Spleen (tissue), 11 donors: Measurements from ENCODE around the gene CUBN. TPM values are rescaled to one million over a fixed set of nuclear protein-coding genes. Genes with fewer than 3 reads are reported as not detected.
A peak's percentile ranks its signal among the peaks of the same experiment; 100 is the strongest.

Experiments used
- DNase-seq: peaks from one replicate; pipeline ENCODE4 v3.0.0-alpha.2; 2020
- H3K27ac ChIP-seq, 8 donors: fragments of 200-600 bp; sonication (generic) in 7 of 8; 1 replicate in 4 of 8; 2 replicates in 4 of 8; pipeline versions ENCODE4 v1.5.0 to v1.8.0; 2016 to 2021; ENCODE audit warnings: inconsistent platforms in 4 of 8, mild to moderate bottlenecking in 4 of 8, moderate library complexity in 1 of 8
- H3K27me3 ChIP-seq, 7 donors: fragments of 200-600 bp; sonication (generic) in 6 of 7; replicated peaks in 1 of 7; 1 replicate in 4 of 7; 2 replicates in 3 of 7; pipeline versions ENCODE4 v1.5.0 to v1.8.0; 2016 to 2021; ENCODE audit warnings: inconsistent platforms in 3 of 7, mild to moderate bottlenecking in 1 of 7
- H3K36me3 ChIP-seq, 6 donors: fragments of 200-600 bp; sonication (generic) in 5 of 6; 1 replicate in 4 of 6; 2 replicates in 2 of 6; pipeline versions ENCODE4 v1.5.0 to v1.8.0; 2016 to 2021; ENCODE audit warnings: inconsistent platforms in 2 of 6
- H3K4me1 ChIP-seq, 6 donors: fragments of 200-600 bp; sonication (generic) in 5 of 6; 1 replicate in 3 of 6; 2 replicates in 3 of 6; pipeline versions ENCODE4 v1.5.0 to v1.8.0; 2016 to 2021; ENCODE audit warnings: inconsistent platforms in 3 of 6
- H3K4me3 ChIP-seq, 8 donors: fragments of 200-600 bp; sonication (generic) in 7 of 8; 1 replicate in 4 of 8; 2 replicates in 4 of 8; pipeline versions ENCODE4 v1.5.0 to v1.8.0; 2016 to 2021; ENCODE audit warnings: inconsistent platforms in 4 of 8, mild to moderate bottlenecking in 4 of 8, moderate library complexity in 2 of 8
- H3K9me3 ChIP-seq, 8 donors: fragments of 200-600 bp; sonication (generic) in 7 of 8; 1 replicate in 4 of 8; 2 replicates in 4 of 8; pipeline versions ENCODE4 v1.5.0 to v1.8.0; 2016 to 2021; ENCODE audit warnings: inconsistent platforms in 4 of 8
- CTCF ChIP-seq, 11 experiments: fragments of 200-600 bp in 7 of 11; fragments of 450-650 bp in 4 of 11; sonication (generic) in 4 of 11; IDR thresholded peaks in 8 of 11; conservative IDR thresholded peaks in 3 of 11; 1 replicate in 7 of 11; 2 replicates in 4 of 11; pipeline versions ENCODE4 v1.4.0 to v1.8.0; 2016 to 2021; ENCODE audit warnings: antibody characterized with exemption in 11 of 11, inconsistent platforms in 4 of 11, mild to moderate bottlenecking in 1 of 11
- POLR2A ChIP-seq, 3 donors: fragments of 450-650 bp; IDR thresholded peaks; one replicate each; pipeline ENCODE4 v1.5.1; 2017; ENCODE audit warnings: antibody characterized with exemption in 3 of 3, mild to moderate bottlenecking in 1 of 3
- POLR2AphosphoS5 ChIP-seq, 3 donors: sonication (generic); formaldehyde crosslinking; IDR thresholded peaks; one replicate each; pipeline ENCODE4 v1.5.1; 2017; ENCODE audit warnings: antibody characterized with exemption in 3 of 3
- WGBS, 5 donors: extraction: QIAGEN DNeasy Blood & Tissue Kit in 3 of 5; methylation state at CpG; one replicate each; pipeline versions ENCODE4 v1.1.5 to v1.1.7; 2013 to 2018; 5-methylcytosine and 5-hydroxymethylcytosine counted together
- intact Hi-C: fragments of 100-400 bp; cut with DNase I; formaldehyde crosslinking; loops from one replicate; pipeline ENCODE4 v1.15.0; 2023; ENCODE audit warnings: low total_unique reads
- polyA plus RNA-seq, 3 donors: library from polyadenylated mRNA; stranded (reverse); fragments of 200-250 nt; gene quantifications; one replicate each; pipeline ENCODE4 v1.2.1, GENCODE V29; 2013
- total RNA-seq, 7 donors: library from RNA; depleted of rRNA in 3 of 7; stranded (reverse); fragments of >200 nt in 3 of 7; fragmentation: NEBNext Ultra II Directional in 4 of 7; extraction: Animal tissue kit (Norgen Biotek cat#: 25700) in 4 of 7; gene quantifications; one replicate each; pipeline versions ENCODE4 v1.1.0 to v1.2.1, GENCODE V29; 2016 to 2021
- donor health status: healthy with polysubstance abuse.
- donor health status: DM: no; HTN: no; CAD: no; lungs with moderate emphysema.
- donor health status: DM: no; HTN: no; CAD: no.
- donor health status: Bipolar disorder and iron deficiency.
- donor health status: healthy.
- donor health status: DM: no; HTN: no; CAD: no.
- donor health status: DM: yes; HTN: yes; CAD: no.

The CUBN gene
- total and polyA plus RNA-seq, 10 donors, result 0.24 to 12.1 (median 5.4) TPM

- peak within 1 kb of the TSS; percentile 82 to 96 (median 92) for H3K27ac ChIP-seq
- no peaks in the 10 kb centered on the region for H3K27me3 ChIP-seq
- TF ChIP-seq POLR2A (IDR thresholded peaks at IDR 0.05) (peak in 2 of 3 donors; percentile 50 to 83), CTCF (IDR thresholded peaks at IDR 0.05 in 8 of 11, conservative IDR thresholded peaks at IDR 0.05 in 3 of 11) (peak in 3 of 11 experiments; percentile 29 to 49 (median 47)), POLR2AphosphoS5 (IDR thresholded peaks at IDR 0.05) (peak; percentile 91 to 92 (median 91))
- peak; percentile 100 for DNase-seq
- peaks cover 9 to 60% (median 48%) of the 10 kb centered on the region in 6 donors for H3K4me1 ChIP-seq
- H3K9me3 ChIP-seq, result peaks cover 0 to 13% (median 10%) of the 10 kb centered on the region in 8 donors
- 0 to 1% (median 0%) methylated on average over 26 to 65 of the region's 65 CpGs for WGBS, 5 donors
- peaks cover 0 to 16% (median 0%) of the 10 kb centered on the region in 6 donors for H3K36me3 ChIP-seq
- peak within 1 kb of the TSS; percentile 64 to 91 (median 74) for H3K4me3 ChIP-seq
- intact Hi-C loops, result loop anchor here (10.0 kb wide), 1 partner anchor 383 kb away; the partner anchor contains the start of gene PTER
These were observed 312.2 kb downstream of the CUBN start, which contains the start of gene RSU1 for GRCh38 chr10:16817125-16818019. Gene RSU1, minus strand, starts transcription at chr10:16817424. Its CDS starts 343 bp downstream, at chr10:16817081.

GRCh38 chr10:16816830-16817124 is 312.8 kb downstream of the CUBN start:
- Histone ChIP-seq H3K9me3 (peaks cover 0 to 7% (median 4%) of the 10 kb centered on the region in 8 donors), H3K4me3 (peak overlapping the region; percentile 64 to 91 (median 74)), H3K27me3 (no peaks in the 10 kb centered on the region), H3K27ac (peak overlapping the region; percentile 57 to 93 (median 92)), H3K4me1 (peaks cover 9 to 66% (median 50%) of the 10 kb centered on the region in 6 donors), H3K36me3 (peaks cover 0 to 16% (median 0%) of the 10 kb centered on the region in 6 donors)
- intact Hi-C loops, result loop anchor here (10.0 kb wide), 1 partner anchor 382 kb away; the partner anchor contains the start of gene PTER
- 7 to 12% (median 8%) methylated on average over 9 to 12 of the region's 12 CpGs for WGBS, 5 donors
- DNase-seq, result no peak
- TF ChIP-seq CTCF (IDR thresholded peaks at IDR 0.05 in 8 of 11, conservative IDR thresholded peaks at IDR 0.05 in 3 of 11) (no peak), POLR2A (IDR thresholded peaks at IDR 0.05) (no peak), POLR2AphosphoS5 (IDR thresholded peaks at IDR 0.05) (no peak)

GRCh38 chr10:16816171-16816570 is 313.4 kb downstream of the CUBN start:
- H3K36me3 ChIP-seq, result peaks cover 0 to 21% (median 0%) of the 10 kb centered on the region in 6 donors
- DNase-seq, result no peak
- intact Hi-C loops, result loop anchor here (10.0 kb wide), 1 partner anchor 381 kb away; the partner anchor contains the start of gene PTER
- 72 to 81% (median 73%) methylated on average over 4 of the region's 4 CpGs for whole genome bisulfite sequencing, 5 donors
- peak overlapping the region; percentile 64 to 91 (median 74) for H3K4me3 ChIP-seq
- peaks cover 9 to 71% (median 52%) of the 10 kb centered on the region in 6 donors for H3K4me1 ChIP-seq
- TF ChIP-seq POLR2A (IDR thresholded peaks at IDR 0.05), result no peak
- TF ChIP-seq POLR2AphosphoS5 (IDR thresholded peaks at IDR 0.05), result no peak
- TF ChIP-seq CTCF (IDR thresholded peaks at IDR 0.05 in 8 of 11, conservative IDR thresholded peaks at IDR 0.05 in 3 of 11), result no peak
- H3K27ac ChIP-seq, result peak overlapping the region in 1 of 8 donors; percentile 93
- H3K27me3 ChIP-seq, result no peaks in the 10 kb centered on the region
- H3K9me3 ChIP-seq, result peaks cover 0 to 1% (median 0%) of the 10 kb centered on the region in 8 donors

GRCh38 chr10:16814012-16814411 is 315.6 kb downstream of the CUBN start:
- Histone ChIP-seq H3K36me3 (peaks cover 0 to 31% (median 0%) of the 10 kb centered on the region in 6 donors), H3K27ac (no peak overlapping the region), H3K27me3 (no peaks in the 10 kb centered on the region), H3K4me1 (peaks cover 9 to 90% (median 55%) of the 10 kb centered on the region in 6 donors), H3K4me3 (no peak overlapping the region), H3K9me3 (no peaks in the 10 kb centered on the region)
- peak; percentile 65 for DNase-seq
- intact Hi-C loops, result loop anchor here (10.0 kb wide), 1 partner anchor 379 kb away; the partner anchor contains the start of gene PTER
- whole genome bisulfite sequencing, 5 donors, result 85 to 100% (median 95%) methylated on average over 3 of the region's 3 CpGs
- TF ChIP-seq CTCF (IDR thresholded peaks at IDR 0.05 in 8 of 11, conservative IDR thresholded peaks at IDR 0.05 in 3 of 11) (no peak), POLR2A (IDR thresholded peaks at IDR 0.05) (no peak), POLR2AphosphoS5 (IDR thresholded peaks at IDR 0.05) (no peak)
